Measurements from ENCODE around the gene SLC24A1. TPM values are rescaled to one million over a fixed set of nuclear protein-coding genes. Genes with fewer than 3 reads are reported as not detected.

SLC24A1 gene
- total RNA-seq, 2 donors from 2014 or later: 8.9 to 14.5 TPM

DNA sequence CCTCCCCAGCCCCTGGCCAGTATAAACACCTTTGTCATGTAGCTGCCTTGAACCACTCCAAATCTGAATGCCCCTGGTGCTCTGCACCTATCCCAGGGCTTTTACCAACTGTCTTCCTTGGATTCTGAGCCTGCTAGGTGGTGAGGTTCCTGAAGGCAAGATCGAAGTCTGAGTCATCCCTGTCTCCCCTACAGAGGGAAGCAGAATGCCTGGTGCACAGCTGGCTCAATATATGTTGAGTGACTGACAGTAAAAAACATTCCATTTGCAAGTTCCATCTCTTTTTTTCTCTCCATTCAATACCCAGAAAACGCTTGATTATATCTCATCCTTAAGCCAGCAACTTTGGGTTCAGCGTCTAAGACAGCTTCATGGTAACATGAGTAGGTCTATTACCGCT is 24.7 kb downstream of the SLC24A1 start:
- Histone ChIP-seq H3K4me1 (replicated peaks) (no peaks in the 10 kb centered on the region), H3K27me3 (replicated peaks; ENCODE audit: insufficient read depth) (no peaks in the 10 kb centered on the region), H3K4me3 (no peak overlapping the region), H3K27ac (no peak overlapping the region), H3K36me3 (no peaks in the 10 kb centered on the region), H3K9me3 (no peaks in the 10 kb centered on the region)
- intact Hi-C loops (cut with DNase I): no loop called here
- WGBS: 92% methylated on average over 4 of the region's 4 CpGs
- TF ChIP-seq CTCF (IDR thresholded peaks at IDR 0.05) (no peak), POLR2A (IDR thresholded peaks at IDR 0.05) (no peak), POLR2AphosphoS5 (IDR thresholded peaks at IDR 0.05) (no peak)
- DNase-seq (ENCODE audit: low spot score): no peak

GRCh38 chr15:65650312-65651041 is 28.7 kb downstream of the SLC24A1 start:
- TF ChIP-seq CTCF (IDR thresholded peaks at IDR 0.05): no peak
- TF ChIP-seq POLR2AphosphoS5 (IDR thresholded peaks at IDR 0.05): no peak
- no peak for TF ChIP-seq POLR2A (IDR thresholded peaks at IDR 0.05)
- Histone ChIP-seq H3K36me3 (no peaks in the 10 kb centered on the region), H3K27me3 (replicated peaks; ENCODE audit: insufficient read depth) (no peaks in the 10 kb centered on the region), H3K4me1 (replicated peaks) (no peaks in the 10 kb centered on the region), H3K4me3 (no peak overlapping the region), H3K9me3 (no peaks in the 10 kb centered on the region), H3K27ac (no peak overlapping the region)
- DNase-seq (ENCODE audit: low spot score): no peak
- intact Hi-C loops (cut with DNase I): no loop called here
- 90% methylated on average over 12 of the region's 12 CpGs for WGBS

DNA sequence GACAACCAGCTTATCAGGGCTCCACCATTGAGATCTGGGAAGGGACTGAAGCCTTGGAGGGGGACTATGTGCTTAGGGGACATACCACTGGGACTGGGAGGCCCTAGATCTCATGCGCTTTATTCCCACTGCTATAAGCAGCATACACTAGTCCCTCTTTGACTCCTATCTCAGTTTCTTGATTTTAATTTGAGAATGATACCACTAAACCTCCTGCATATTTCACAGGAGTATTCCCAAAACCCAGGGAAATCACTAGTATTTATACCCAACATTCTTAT is 29.2 kb downstream of the SLC24A1 start:
- Histone ChIP-seq H3K27ac (no peak overlapping the region), H3K9me3 (no peaks in the 10 kb centered on the region), H3K36me3 (no peaks in the 10 kb centered on the region), H3K4me3 (no peak overlapping the region), H3K4me1 (replicated peaks) (no peaks in the 10 kb centered on the region), H3K27me3 (replicated peaks; ENCODE audit: insufficient read depth) (no peaks in the 10 kb centered on the region)
- intact Hi-C loops (cut with DNase I): no loop called here
- TF ChIP-seq POLR2AphosphoS5 (IDR thresholded peaks at IDR 0.05): no peak
- no peak for TF ChIP-seq CTCF (IDR thresholded peaks at IDR 0.05)
- TF ChIP-seq POLR2A (IDR thresholded peaks at IDR 0.05): no peak
- no peak for DNase-seq (ENCODE audit: low spot score)
- 100% methylated on average over 1 of the region's 1 CpG for WGBS

GRCh38 chr15:65651831-65652749 is 30.4 kb downstream of the SLC24A1 start:
- H3K27ac ChIP-seq: peak overlapping the region in 1 of 2 donors; percentile 22
- intact Hi-C loops (cut with DNase I): no loop called here
- WGBS: 56% methylated on average over 11 of the region's 11 CpGs

More at GRCh38 chr15:65651831-65652749, 30.4 kb downstream of the SLC24A1 start:
- Histone ChIP-seq H3K9me3 (no peaks in the 10 kb centered on the region), H3K27me3 (replicated peaks; ENCODE audit: insufficient read depth) (no peaks in the 10 kb centered on the region), H3K4me1 (replicated peaks) (no peaks in the 10 kb centered on the region), H3K4me3 (no peak overlapping the region), H3K36me3 (no peaks in the 10 kb centered on the region)
- peak; percentile 30 for DNase-seq (ENCODE audit: low spot score)
- TF ChIP-seq CTCF (IDR thresholded peaks at IDR 0.05) (no peak), POLR2A (IDR thresholded peaks at IDR 0.05) (no peak), POLR2AphosphoS5 (IDR thresholded peaks at IDR 0.05) (no peak)
